KBM-7 (cell line): ENCODE results near the gene DEFB132.
"Not testable (repeated sequence)": the region's sequence is repeated elsewhere in the genome, so short reads cannot be mapped to it uniquely, and the experiment has no call there.

Experiments
- DNase-seq: peaks from one replicate; pipeline ENCODE4 v3.0.0-alpha.2; 2015
- in situ Hi-C: fragments of 300-500 bp; cut with MboI; formaldehyde crosslinking; loops from 2 replicates; pipeline ENCODE4 v1.14.3; 2020; ENCODE audit warnings: low sequenced_read_pairs, low pct_unique_long_range_greater_than_20kb, mixed read lengths

DEFB132 gene, protein sequence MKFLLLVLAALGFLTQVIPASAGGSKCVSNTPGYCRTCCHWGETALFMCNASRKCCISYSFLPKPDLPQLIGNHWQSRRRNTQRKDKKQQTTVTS

DNA sequence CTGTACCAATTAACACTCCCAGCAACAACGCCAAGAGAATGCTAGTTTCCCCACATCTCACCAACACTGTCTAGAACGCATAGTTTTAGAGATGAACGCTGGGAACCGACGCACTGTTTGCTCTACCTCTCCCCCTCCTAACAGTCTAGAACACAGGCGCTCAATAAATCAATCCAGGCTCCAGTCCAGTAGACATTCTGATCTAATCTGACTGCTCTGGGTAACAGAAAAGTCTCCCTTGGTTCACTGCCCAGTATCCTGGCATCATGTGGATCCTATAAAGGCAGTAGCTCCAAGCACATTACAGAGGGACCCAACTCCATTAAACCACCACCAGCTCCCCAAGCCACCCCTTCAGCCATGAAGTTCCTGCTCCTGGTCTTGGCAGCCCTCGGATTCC is at the start of gene DEFB132:
DEFB132 (plus strand) TSS at position 306 of the 400 bp plus-strand sequence; CDS start at position 361, 55 bp downstream.
- no peak for DNase-seq
- in situ Hi-C loops: no loop called here

DNA sequence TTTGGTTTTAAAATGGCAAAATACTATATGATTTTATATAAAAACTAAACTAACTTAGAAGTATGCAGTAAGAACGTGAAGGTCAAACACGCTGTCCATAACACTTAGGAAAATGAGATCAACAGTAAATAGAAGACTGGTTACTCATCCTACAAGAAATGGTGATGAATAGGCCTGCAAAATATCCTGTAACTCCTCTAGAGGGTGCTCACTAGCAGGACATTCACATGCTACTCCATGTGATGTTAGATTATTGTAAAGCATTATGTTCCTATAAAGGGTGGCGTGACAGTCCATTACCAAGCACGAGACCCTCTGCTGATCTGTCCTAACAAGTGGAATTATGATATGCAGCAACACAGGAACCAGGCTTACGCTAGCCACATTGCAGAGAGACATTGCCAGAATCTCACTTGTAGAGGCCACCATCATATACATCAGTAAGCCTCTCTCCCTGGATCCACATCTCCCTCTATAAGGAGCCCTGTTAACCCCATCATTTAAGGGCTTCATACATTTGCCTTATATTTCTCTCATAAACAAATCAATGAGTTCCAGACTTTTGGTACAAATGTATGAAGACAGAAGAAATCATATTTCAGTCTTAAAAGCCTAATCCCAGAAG is 48.5 kb upstream of the DEFB132 start:
- in situ Hi-C loops: no loop called here
- DNase-seq: peak; percentile 65

DNA sequence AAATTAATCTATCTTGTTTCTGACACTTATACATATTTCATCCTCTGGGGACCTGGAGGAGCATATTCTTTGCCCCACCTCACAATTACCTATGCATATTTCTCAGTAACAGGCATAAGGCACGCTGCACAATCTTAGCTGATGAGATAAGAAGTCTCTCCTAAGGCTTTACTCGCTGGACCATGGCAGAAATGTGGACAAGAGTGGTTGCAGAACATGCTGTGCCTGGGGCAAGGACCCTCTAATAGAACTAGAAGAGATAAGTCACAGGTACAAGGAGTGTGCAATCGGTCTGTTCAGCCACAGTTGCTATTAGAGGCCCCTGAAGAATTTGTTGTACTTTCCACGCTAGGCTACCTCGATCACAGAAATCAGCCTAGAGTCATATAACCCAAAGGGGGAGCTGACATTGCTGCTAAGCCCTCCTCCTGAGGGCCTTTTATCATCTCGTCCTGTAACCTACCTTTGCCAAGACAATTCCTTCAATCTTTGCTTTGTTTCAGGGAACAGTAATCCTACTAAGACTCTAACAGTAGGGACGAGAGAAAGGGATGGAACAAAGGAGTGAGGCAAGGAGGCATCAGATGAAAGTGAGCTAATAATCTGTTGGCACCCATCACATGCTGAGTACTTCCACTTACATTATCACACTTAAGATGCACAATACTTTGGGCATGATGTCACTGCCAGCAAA is 46.6 kb upstream of the DEFB132 start:
- in situ Hi-C loops: no loop called here
- no peak for DNase-seq

DNA sequence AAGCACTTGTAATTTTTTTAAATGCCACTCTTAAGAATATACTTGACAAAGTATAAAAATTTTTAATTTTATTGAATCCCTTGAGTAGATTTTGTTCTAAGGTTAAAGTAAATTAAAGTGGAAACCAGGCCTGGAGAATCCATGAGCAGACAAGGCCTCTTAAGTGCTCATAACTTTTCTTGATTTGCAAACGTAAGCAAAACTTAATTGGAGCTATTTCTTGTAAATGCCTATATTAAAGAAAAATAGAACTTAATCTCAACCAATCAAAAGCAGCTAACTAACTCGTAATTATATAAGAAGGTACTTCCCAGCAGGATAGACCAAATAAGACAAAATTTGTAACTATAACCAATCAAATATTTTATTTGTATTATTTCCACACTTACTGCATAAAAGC is 43.1 kb upstream of the DEFB132 start:
- DNase-seq: no peak
- in situ Hi-C loops: no loop called here

DNA sequence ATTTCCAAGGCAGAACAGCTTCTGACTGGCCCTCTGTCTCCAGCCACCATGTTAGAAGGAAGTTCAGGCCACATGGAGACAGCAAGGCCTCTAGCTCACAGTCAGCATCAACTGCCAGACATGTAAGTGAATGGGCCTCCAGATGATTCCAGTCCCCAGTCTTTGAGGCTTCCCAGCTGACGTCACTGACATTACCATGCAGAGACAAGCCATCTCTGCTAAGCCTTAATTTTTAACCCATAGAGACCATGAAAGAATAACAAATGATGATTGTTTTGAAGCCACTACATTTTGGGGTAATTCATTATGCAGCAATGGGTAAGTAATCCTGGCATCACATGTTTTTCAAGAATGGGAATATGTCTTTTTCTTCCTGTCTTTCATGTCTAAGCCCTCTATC is 41.7 kb upstream of the DEFB132 start:
- DNase-seq: no peak
- in situ Hi-C loops: no loop called here

DNA sequence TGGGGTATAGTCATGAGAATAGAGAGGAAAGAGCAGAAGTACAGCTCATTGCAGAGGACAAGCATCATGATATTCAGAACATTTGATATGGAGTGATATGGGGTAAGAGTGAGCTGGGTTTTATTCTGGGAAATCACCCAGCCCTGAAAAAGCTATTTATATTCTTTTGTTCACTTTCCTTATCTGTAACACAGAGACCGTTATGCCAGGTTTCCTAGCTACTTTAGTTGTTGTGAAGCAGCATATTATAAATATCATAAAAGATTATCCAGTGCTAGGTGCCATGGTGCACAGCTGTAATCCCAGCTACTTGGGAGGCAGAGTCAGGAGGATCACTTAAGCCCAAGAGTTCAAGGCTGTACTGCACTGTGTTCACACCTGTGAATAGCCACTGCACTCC is 40.3 kb upstream of the DEFB132 start:
- no peak for DNase-seq
- in situ Hi-C loops: no loop called here

DNA sequence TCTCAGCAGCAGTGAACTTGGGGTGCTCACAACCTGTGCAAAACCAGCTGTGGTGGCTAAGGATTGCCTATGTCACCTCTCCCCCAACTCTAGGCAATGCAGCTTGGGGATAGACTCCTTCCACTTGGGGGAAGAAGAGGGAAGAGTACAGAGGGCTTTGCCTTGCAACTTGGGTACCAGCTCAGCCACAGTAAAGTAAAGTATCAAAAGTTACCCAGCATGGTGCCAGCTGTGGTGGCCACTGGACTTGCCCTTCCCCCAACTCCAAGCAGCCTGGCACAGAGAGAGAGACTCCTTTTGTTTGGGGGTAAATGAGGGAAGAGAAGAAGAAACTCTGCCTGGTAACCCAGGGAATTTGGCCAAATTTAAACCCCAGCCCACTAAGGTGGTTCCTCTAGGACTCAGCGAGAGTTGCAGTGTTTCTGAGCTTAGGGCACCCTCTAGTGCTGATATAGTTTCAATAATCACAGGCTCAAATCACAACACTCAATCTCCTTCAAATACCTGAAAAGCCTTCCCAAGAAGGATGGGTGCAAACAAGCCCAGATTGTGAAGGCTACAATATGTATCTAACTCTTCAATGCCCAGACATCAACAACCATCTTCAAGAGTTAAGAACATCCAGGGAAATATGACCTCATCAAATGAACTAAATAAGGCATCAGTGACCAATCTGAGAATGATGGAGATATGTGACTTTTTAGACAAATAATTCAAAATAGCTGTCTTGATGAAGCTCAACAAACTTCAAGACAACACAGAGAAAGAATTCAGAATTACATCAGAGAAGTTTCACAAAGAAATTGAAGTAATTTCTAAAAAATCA is 38.0 kb upstream of the DEFB132 start:
- in situ Hi-C loops: no loop called here

DNA sequence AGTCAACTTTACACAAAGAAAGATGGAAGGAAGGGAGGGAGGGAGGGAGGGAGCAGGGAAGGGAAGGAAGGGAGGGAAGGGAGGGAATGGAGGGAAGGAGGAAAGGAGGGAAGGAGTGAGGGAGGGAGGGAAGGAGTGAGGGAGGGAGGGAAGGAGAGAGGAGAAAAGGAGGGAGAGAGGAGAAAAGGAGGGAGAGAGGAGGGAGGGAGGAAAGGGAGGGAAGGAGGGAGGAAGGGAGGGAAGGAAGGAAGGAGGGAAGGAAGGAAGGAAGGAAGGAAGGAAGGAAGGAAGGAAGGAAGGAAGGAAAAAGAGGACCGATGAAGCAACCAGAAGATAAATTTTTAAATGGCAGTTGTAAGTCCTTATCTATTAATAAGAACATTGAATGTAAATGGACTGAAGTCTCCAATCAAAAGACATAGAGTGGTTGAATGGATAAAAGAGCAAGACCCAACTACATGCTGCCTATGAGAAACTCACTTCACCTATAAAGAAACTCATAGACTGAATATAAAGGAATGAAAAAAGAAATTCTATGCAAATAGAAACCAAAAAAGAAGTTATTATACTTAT is 36.2 kb upstream of the DEFB132 start:
- in situ Hi-C loops: no loop called here
- no peak for DNase-seq

More for the DNA sequence above, 38.0 kb upstream of the DEFB132 start:
- DNase-seq: peak; percentile 58

DNA sequence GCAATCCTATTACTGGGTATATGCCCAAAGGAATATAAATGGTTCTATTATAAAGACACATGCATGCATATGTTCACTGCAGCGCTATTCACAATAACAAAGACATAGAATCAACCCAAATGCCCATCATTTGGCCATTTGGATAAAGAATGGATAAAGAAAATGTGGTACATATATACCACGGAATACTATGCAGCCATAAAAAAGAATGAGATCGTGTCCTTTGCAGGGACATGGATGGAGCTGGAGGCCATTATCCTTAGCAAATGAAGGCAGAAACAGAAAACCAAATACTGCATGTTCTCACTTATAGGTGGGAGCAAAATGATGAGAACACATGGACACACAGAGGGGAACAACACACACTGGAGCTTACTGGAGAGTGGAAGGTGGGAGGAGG is 31.6 kb upstream of the DEFB132 start:
- not testable (repeated sequence) for DNase-seq

DNA sequence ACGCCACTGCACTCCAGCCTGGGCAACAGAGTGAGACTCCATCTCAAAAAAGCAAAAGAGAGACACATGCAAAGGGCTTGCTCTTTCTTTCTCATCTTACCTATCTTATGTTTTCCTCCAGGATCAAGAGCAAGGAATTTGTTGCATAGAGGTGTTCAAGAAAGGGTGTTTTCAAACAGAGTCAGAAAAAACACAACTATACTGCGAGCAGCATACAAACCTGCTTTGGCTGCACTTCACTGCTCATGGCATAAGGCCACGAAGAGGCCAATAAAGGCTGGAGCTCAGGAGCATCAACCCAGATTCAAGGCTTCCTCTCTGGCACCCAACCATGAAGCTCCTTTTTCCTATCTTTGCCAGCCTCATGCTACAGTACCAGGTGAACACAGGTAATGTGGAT is 30.6 kb upstream of the DEFB132 start, which contains the start of gene DEFB129:
DEFB129 (plus strand) TSS at position 301 of the 400 bp plus-strand sequence; CDS start at position 332, 31 bp downstream.
- in situ Hi-C loops: no loop called here
- no peak for DNase-seq

More for the DNA sequence above, 31.6 kb upstream of the DEFB132 start:
- in situ Hi-C loops: not testable (repeated sequence)

DNA sequence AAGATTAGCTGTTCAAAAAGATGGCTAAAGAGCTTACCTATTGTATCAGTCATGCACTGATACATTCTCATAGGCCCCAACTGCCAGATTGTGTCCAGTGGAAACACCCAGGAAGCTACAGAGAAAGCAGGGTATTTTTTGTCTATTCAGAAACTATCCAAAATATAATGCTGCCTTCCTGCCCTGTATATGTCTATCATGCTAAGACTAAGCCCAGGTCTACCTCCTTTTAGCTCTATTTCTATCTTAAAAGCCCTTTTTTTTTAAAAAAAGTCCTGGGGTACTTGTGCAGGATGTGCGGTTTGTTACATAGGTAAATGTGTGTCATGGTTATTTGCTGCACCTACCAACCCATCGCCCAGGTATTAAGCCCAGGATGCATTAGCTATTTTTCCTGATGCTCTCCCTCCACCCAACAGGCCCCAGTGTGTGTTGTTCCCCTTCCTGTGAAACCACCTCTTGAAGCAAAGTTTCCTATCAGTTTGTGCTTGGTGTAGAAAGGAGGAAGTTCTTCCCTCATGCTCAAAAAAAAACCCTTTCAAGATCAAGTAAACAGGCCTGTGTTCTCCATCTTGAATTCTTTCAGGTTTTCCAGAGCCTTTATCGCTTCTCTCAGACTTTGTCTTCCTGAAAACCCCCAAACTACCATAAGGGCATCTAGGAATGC is 30.0 kb upstream of the DEFB132 start:
- peak; percentile 78 for DNase-seq

DNA sequence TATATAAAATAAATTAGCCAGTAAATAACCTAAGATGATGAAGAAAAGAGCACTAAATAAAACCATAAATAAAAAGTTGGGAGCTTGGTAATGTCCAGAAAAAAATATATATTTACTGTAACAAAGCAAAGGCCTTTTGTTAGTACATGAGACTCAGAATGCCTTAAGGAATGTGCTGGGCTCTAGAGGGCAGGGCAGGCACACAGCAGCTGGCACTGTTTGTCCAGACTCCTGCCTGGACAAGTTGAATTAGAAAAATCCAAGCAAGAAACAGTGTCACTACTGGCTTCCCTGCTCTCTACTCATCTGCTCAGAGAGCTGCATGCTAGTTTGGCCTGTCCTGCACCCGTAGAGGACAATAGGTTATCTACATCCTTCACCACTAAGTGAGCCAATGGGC is 21.6 kb upstream of the DEFB132 start:
- DNase-seq: no peak
- in situ Hi-C loops: no loop called here

More for the DNA sequence above, 30.0 kb upstream of the DEFB132 start:
- in situ Hi-C loops: no loop called here

DNA sequence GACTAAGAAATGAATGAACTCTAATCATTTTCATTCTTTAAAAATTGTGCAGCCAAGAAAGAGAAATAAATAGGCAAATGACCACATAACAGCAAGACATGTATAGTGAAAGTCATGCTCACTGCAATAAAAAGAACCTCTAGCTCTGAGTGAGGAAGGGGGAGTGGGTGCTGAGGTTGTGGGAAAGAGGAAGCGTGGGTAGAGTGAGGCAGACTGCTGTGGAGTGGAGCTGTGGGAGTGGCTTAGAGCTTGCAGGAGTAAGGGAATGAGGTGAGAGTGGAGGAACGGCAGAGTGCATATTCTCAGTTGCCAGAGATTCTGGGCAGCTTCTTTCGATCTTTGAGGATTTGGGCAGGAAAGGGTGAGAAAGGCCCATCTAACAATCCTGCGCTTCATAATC is 20.0 kb upstream of the DEFB132 start:
- DNase-seq: peak; percentile 87
- in situ Hi-C loops: no loop called here

DNA sequence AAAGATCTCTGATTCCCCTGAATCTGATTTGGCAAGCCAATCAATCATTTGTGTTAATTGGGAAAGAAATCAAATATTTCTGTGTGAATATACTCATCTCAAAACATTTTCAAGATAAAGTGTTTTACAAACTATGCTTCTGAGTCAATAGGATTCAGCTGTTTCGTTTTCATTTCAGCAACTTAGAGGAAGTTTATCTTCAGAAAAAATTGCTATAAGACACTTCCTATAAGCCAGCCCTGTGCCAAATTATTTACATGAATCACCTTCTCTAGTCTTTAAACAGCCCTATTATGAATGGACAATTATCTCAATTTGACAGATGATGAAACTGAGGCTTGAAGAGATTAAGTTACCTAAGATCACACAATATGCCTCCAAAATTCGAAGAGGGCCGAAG is 19.6 kb upstream of the DEFB132 start:
- DNase-seq: peak; percentile 21
- in situ Hi-C loops: no loop called here

DNA sequence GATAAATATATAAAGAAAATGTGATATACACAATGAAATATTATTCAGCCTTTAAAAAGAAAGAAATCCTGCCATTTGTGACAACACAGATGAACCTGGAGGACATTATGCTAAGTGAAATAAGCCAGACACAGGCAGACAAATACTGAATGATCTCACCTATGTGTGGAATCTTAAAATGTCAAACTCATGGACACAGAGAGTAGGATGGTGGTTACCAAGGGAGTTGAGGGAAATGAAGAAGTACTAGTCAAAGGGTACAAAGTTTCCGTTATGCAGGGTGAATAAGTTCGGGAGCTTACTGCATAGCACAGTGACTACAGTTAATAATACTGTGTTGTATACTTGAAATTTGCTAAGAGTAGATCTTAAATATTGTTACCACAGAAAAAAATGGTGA is 14.6 kb upstream of the DEFB132 start:
- in situ Hi-C loops: no loop called here
- no peak for DNase-seq

DNA sequence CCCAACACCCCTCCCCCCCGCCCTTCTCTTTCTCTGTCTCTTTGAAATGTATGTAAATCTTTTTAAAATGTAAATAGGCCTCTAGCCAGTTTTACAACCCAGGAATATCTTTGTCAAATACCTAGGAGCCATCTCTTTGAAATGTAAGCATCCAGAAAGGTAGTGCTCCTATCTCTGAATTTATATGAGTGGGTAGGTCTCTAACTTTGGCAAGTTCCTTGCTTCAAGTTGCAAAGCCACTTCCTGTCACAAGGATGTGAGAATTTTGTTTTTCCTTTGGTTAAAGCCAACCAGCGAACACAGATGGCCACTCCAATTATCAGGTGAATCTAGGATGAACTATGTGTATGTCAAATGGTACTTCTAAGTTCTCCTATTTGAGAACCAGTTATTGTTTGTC is 6.2 kb upstream of the DEFB132 start:
- peak; percentile 37 for DNase-seq
- in situ Hi-C loops: no loop called here

DNA sequence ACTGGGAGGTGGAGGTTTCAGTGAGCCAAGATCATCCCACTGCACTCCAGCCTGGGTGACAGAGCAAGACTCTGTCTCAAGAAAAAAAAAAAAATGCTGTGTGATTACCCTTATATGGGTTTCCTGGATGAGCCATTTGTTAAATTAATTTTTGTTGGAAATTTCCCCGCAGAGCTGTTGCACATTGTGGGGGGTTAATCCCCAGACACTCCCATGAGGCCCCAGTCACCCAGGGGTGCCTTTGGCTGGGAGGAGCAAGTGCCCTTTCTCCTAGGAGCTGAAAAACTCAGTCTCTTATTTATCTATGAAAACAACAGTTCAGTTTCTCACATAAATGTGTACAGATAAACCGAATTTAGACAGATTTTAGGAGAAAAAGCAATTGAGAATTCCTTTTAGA is 4.7 kb upstream of the DEFB132 start:
- in situ Hi-C loops: no loop called here

DNA sequence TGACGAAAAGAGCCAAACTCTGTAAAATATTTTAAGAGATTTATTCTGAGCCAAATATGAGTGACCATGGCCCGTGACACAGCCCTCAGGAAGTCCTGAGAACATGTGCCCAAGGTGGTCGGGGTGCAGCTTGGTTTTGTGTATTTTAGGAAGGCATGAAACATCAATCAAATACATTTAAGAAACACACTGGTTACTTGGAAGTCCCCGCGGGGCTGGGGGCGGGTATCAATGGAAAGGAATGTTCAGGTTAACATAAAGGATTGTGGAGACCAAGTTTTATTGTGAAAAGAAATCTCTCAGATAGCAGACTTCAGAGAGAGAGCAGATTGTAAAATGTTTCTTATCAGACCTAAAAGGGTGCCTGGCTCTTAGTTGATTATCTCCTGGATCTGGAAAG is 4.1 kb upstream of the DEFB132 start:
- in situ Hi-C loops, DNase-seq: not testable (repeated sequence)

More for the DNA sequence above, 4.7 kb upstream of the DEFB132 start:
- DNase-seq: no peak
